ENCODE measurements around the gene KLK11. TPM values are rescaled to one million over a fixed set of nuclear protein-coding genes. Genes with fewer than 3 reads are reported as not detected.

Gene KLK11
- total RNA-seq, 1 experiment from 2014 or later = not detected

DNA sequence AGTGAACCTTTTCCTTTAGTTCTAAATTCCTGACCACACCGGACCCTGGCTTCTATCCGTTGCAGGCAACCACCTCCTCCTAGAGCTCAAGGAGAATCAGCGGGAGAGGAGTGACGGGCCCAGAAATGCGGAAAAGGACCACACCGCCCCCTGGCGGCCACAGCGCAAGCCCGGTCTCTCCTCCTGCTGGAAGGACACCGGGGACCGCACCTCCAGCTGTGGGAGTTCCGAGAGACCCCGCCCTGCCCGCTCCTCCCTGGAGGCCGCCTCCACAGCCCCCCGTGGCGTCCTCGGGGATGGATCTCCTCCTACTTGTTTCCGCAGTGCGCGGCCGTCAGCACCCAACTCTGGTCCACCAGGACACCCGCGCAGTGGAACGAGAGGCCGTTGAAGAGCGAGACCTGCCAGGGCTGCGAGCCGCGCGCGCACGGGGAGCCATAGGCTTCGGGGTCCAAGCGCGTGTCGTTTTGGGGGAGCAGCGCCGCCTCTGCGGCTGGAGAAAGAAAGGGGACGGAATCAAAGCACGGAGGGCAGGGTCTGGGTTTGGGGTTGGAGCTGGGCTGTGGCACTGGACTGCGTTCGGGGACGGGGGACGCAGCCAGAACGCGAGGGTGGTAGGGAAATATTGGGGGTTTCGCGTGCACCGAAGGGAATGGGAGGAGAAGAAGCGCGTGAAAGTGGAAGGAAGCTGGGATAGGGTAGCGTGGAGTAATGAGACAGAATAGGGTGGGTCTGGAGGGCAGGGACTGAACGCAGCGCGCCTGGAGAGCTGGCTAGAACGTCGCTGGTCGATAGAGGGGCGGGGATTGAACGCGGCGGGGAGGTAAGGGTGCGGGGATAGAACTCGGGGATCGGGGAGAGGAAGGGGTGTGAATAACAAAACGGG, 9.4 kb downstream of the KLK11 start:
- no peaks in the 10 kb centered on the region for H3K9me3 ChIP-seq (ENCODE audit: control insufficient read depth, insufficient read depth, low read depth, low read length)
- peaks cover 3% of the 10 kb centered on the region for H3K4me1 ChIP-seq (ENCODE audit: control insufficient read depth, insufficient read depth, low read length)
- no peak overlapping the region for H3K27ac ChIP-seq (ENCODE audit: low read length)
- TF ChIP-seq, protein P1, sequence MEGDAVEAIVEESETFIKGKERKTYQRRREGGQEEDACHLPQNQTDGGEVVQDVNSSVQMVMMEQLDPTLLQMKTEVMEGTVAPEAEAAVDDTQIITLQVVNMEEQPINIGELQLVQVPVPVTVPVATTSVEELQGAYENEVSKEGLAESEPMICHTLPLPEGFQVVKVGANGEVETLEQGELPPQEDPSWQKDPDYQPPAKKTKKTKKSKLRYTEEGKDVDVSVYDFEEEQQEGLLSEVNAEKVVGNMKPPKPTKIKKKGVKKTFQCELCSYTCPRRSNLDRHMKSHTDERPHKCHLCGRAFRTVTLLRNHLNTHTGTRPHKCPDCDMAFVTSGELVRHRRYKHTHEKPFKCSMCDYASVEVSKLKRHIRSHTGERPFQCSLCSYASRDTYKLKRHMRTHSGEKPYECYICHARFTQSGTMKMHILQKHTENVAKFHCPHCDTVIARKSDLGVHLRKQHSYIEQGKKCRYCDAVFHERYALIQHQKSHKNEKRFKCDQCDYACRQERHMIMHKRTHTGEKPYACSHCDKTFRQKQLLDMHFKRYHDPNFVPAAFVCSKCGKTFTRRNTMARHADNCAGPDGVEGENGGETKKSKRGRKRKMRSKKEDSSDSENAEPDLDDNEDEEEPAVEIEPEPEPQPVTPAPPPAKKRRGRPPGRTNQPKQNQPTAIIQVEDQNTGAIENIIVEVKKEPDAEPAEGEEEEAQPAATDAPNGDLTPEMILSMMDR (IDR thresholded peaks at IDR 0.05) = peak; percentile 89
- TF ChIP-seq, protein P2, sequence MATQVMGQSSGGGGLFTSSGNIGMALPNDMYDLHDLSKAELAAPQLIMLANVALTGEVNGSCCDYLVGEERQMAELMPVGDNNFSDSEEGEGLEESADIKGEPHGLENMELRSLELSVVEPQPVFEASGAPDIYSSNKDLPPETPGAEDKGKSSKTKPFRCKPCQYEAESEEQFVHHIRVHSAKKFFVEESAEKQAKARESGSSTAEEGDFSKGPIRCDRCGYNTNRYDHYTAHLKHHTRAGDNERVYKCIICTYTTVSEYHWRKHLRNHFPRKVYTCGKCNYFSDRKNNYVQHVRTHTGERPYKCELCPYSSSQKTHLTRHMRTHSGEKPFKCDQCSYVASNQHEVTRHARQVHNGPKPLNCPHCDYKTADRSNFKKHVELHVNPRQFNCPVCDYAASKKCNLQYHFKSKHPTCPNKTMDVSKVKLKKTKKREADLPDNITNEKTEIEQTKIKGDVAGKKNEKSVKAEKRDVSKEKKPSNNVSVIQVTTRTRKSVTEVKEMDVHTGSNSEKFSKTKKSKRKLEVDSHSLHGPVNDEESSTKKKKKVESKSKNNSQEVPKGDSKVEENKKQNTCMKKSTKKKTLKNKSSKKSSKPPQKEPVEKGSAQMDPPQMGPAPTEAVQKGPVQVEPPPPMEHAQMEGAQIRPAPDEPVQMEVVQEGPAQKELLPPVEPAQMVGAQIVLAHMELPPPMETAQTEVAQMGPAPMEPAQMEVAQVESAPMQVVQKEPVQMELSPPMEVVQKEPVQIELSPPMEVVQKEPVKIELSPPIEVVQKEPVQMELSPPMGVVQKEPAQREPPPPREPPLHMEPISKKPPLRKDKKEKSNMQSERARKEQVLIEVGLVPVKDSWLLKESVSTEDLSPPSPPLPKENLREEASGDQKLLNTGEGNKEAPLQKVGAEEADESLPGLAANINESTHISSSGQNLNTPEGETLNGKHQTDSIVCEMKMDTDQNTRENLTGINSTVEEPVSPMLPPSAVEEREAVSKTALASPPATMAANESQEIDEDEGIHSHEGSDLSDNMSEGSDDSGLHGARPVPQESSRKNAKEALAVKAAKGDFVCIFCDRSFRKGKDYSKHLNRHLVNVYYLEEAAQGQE (IDR thresholded peaks at IDR 0.05; ENCODE audit: insufficient read depth in 1 of 2, low read depth in 2 of 2, low read length in 1 of 2) = no peak
- CTCF ChIA-PET = interaction anchor here (0.5 to 2.3 kb wide), 3 partner anchors 70 to 174 kb away, joined by 3 to 15 read pairs (median 4); no protein-coding TSS in a partner anchor
- H3K27me3 ChIP-seq (ENCODE audit: control insufficient read depth, insufficient read depth, low read length) = peaks cover 2% of the 10 kb centered on the region; the same call in 1 of the 2 replicates
- peak overlapping the region; percentile 33 to 53 for H3K4me3 ChIP-seq (ENCODE audit: low read depth in 2 of 2, low read length in 2 of 2)
- POLR2A ChIA-PET = no interaction called here
- no TSS peak for BruUV-seq (replicated peaks)
- H3K36me3 ChIP-seq (ENCODE audit: control insufficient read depth, insufficient read depth, low read length) = no peaks in the 10 kb centered on the region; the same call in 1 of the 2 replicates
- in situ Hi-C loops (cut with HindIII; ENCODE audit: low pct_unique_long_range_greater_than_20kb, low sequenced_read_pairs) = no loop called here
- ATAC-seq (peak; percentile 85), DNase-seq (ENCODE audit: low read depth, low spot score) (no peak)
- intact Hi-C loops (cut with micrococcal nuclease; ENCODE audit: unreplicated experiment) = no loop called here

DNA sequence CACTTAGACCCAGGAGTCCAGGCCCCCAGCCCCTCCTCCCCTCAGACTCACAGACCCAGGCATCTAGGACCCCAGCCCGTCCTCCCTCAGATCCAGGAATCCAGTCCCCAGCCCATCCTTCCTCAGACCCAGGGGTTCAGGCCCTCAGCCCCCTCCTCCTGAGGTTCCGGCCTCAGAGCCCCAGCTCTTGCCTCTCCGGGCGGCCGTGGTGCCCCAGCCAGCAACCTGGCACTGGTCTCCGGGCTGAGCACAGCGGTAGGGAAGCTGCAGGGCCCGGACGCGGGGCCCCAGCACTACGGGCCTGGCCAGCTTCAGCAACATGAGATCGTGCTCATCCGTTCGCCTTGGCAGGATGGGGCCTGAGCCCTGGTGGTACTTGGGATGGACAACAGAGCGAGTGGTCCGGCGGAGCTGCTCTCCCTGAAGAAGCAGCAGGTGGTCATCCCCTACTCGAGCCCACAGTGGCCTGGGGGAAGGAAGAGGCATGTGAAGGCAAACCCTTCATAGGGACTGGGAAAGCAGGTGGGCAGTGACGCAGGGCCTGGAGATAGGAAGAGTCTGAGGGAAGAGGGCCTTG, 10.6 kb downstream of the KLK11 start:
- ATAC-seq = no peak
- BruUV-seq (replicated peaks) = no TSS peak
- TF ChIP-seq, protein P2 (IDR thresholded peaks at IDR 0.05; ENCODE audit: insufficient read depth in 1 of 2, low read depth in 2 of 2, low read length in 1 of 2) = no peak
- TF ChIP-seq, protein P1 (IDR thresholded peaks at IDR 0.05) = no peak
- TF ChIP-seq SIN3A (IDR thresholded peaks at IDR 0.05; ENCODE audit: borderline replicate concordance, insufficient read depth, low read depth, low read length) (no peak), TCF7L2 (IDR thresholded peaks at IDR 0.05; ENCODE audit: low read depth, low read length) (no peak), POLR2AphosphoS5 (IDR thresholded peaks at IDR 0.05; ENCODE audit: low read depth, low read length) (no peak)
- in situ Hi-C loops (cut with HindIII; ENCODE audit: low pct_unique_long_range_greater_than_20kb, low sequenced_read_pairs) = no loop called here
- Histone ChIP-seq H3K4me3 (ENCODE audit: low read depth in 2 of 2, low read length in 2 of 2) (no peak overlapping the region), H3K9me3 (ENCODE audit: control insufficient read depth, insufficient read depth, low read depth, low read length) (no peaks in the 10 kb centered on the region), H3K4me1 (ENCODE audit: control insufficient read depth, insufficient read depth, low read length) (no peaks in the 10 kb centered on the region; the same call in 1 of the 2 replicates), H3K36me3 (ENCODE audit: control insufficient read depth, insufficient read depth, low read length) (no peaks in the 10 kb centered on the region; the same call in 1 of the 2 replicates), H3K27me3 (ENCODE audit: control insufficient read depth, insufficient read depth, low read length) (peaks cover 2% of the 10 kb centered on the region; the same call in 1 of the 2 replicates), H3K27ac (ENCODE audit: low read length) (no peak overlapping the region)
- CTCF ChIA-PET = interaction anchor here (2.3 kb wide), 1 partner anchor 87 kb away, joined by 15 read pairs; no protein-coding TSS in a partner anchor
- POLR2A ChIA-PET = interaction anchor here (0.6 kb wide), 1 partner anchor 120 kb away, joined by 4 read pairs; no protein-coding TSS in a partner anchor
- intact Hi-C loops (cut with micrococcal nuclease; ENCODE audit: unreplicated experiment) = loop anchor here (2.0 kb wide), 1 partner anchor 85 kb away; no protein-coding TSS in a partner anchor
- no peak for DNase-seq (ENCODE audit: low read depth, low spot score)

Measured in Panc1 (cell line).